Chondrocyte (in vitro differentiated cells): Measurements from ENCODE around the gene UBE2L6. TPM values are rescaled to one million over a fixed set of nuclear protein-coding genes. Genes with fewer than 3 reads are reported as not detected.

Experiments
- DNase-seq: peaks from one replicate; pipeline ENCODE4 v3.0.0; 2021; ENCODE audit warnings: mixed read lengths, low spot score
- H3K27ac Mint-ChIP-seq: one replicate; pipeline ENCODE4 v1.8.0; 2021; ENCODE audit warnings: mild to moderate bottlenecking, moderate library complexity, mixed read lengths; ENCODE audit not compliant: unreplicated experiment
- H3K27me3 Mint-ChIP-seq: 2 replicates; pipeline ENCODE4 v1.8.0; 2021; ENCODE audit warnings: low read depth, mixed read lengths
- H3K36me3 Mint-ChIP-seq: 2 replicates; pipeline ENCODE4 v1.8.0; 2021; ENCODE audit warnings: low read depth, mixed read lengths
- H3K4me1 Mint-ChIP-seq: 2 replicates; pipeline ENCODE4 v1.8.0; 2021; ENCODE audit warnings: low read depth, mild to moderate bottlenecking, mixed read lengths
- H3K4me3 Mint-ChIP-seq: one replicate; pipeline ENCODE4 v1.8.0; 2021; ENCODE audit warnings: mild to moderate bottlenecking, moderate library complexity, mixed read lengths; ENCODE audit not compliant: unreplicated experiment
- H3K9me3 Mint-ChIP-seq: 2 replicates; pipeline ENCODE4 v1.8.0; 2021; ENCODE audit warnings: low read depth, mixed read lengths
- total RNA-seq: library from RNA; stranded (reverse); gene quantifications from 3 replicates; pipeline ENCODE4 v1.2.1, GENCODE V29; 2021
- TF ChIP-seq, protein P1 (sequence below): fragments of 200-600 bp; sonication (generic); IDR thresholded peaks from 2 replicates; pipeline ENCODE4 v1.5.0; 2021; ENCODE audit warnings: antibody characterized with exemption, mild to moderate bottlenecking, moderate library complexity

UBE2L6 gene
- total RNA-seq, 1 donor from 2014 or later: 8.8 TPM

DNA sequence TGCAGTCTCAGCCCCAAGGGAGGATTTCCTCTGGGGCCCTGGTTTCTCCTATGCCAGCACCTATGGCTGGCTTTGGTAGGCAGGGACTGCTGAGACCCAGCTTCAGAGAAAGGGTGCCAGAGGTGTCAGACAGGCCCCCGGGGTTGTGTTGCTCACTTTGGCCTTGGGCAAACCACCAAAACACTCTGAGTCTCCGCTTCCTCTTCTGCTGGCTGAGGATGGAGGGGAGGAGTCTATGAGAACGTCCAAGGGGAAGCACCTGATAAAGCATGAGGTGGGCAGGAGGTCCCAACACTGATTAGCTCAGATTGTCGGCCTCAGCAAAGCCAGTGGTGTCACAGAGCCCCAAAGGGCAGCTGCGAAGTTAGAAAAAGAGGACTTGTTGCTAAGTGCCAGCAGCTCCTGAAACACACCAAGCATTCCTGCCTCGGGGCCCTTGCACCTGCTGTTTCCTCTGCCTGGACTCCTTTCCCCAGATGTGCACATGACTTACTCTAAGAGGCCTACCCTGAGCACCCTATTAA is 19.6 kb downstream of the UBE2L6 start:
- DNase-seq: no peak
- no peak overlapping the region for H3K4me3 Mint-ChIP-seq
- no peaks in the 10 kb centered on the region for H3K9me3 Mint-ChIP-seq
- no peak overlapping the region for H3K27ac Mint-ChIP-seq
- H3K27me3 Mint-ChIP-seq: peaks cover 2% of the 10 kb centered on the region
- H3K36me3 Mint-ChIP-seq: no peaks in the 10 kb centered on the region
- H3K4me1 Mint-ChIP-seq: no peaks in the 10 kb centered on the region
- TF ChIP-seq, protein P1, sequence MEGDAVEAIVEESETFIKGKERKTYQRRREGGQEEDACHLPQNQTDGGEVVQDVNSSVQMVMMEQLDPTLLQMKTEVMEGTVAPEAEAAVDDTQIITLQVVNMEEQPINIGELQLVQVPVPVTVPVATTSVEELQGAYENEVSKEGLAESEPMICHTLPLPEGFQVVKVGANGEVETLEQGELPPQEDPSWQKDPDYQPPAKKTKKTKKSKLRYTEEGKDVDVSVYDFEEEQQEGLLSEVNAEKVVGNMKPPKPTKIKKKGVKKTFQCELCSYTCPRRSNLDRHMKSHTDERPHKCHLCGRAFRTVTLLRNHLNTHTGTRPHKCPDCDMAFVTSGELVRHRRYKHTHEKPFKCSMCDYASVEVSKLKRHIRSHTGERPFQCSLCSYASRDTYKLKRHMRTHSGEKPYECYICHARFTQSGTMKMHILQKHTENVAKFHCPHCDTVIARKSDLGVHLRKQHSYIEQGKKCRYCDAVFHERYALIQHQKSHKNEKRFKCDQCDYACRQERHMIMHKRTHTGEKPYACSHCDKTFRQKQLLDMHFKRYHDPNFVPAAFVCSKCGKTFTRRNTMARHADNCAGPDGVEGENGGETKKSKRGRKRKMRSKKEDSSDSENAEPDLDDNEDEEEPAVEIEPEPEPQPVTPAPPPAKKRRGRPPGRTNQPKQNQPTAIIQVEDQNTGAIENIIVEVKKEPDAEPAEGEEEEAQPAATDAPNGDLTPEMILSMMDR: no peak

GRCh38 chr11:57546869-57547475 is 20.5 kb downstream of the UBE2L6 start:
- DNase-seq: no peak
- H3K27ac Mint-ChIP-seq: no peak overlapping the region
- H3K4me1 Mint-ChIP-seq: no peaks in the 10 kb centered on the region
- TF ChIP-seq, protein P1: peak; percentile 16
- H3K9me3 Mint-ChIP-seq: no peaks in the 10 kb centered on the region
- H3K36me3 Mint-ChIP-seq: no peaks in the 10 kb centered on the region
- H3K27me3 Mint-ChIP-seq: peaks cover 10% of the 10 kb centered on the region
- H3K4me3 Mint-ChIP-seq: no peak overlapping the region

- DNase-seq: no peak
- no peak overlapping the region for H3K4me3 Mint-ChIP-seq
- peaks cover 10% of the 10 kb centered on the region for H3K27me3 Mint-ChIP-seq
- H3K27ac Mint-ChIP-seq: no peak overlapping the region
- H3K4me1 Mint-ChIP-seq: no peaks in the 10 kb centered on the region
- TF ChIP-seq, protein P1: no peak
- no peaks in the 10 kb centered on the region for H3K9me3 Mint-ChIP-seq
- no peaks in the 10 kb centered on the region for H3K36me3 Mint-ChIP-seq
Observed at GRCh38 chr11:57546451-57546850, 21.0 kb downstream of the UBE2L6 start.

- no peak for DNase-seq
- peaks cover 10% of the 10 kb centered on the region for H3K27me3 Mint-ChIP-seq
- no peak overlapping the region for H3K4me3 Mint-ChIP-seq
- TF ChIP-seq, protein P1: no peak
- H3K27ac Mint-ChIP-seq: no peak overlapping the region
- H3K36me3 Mint-ChIP-seq: no peaks in the 10 kb centered on the region
- H3K9me3 Mint-ChIP-seq: no peaks in the 10 kb centered on the region
- H3K4me1 Mint-ChIP-seq: no peaks in the 10 kb centered on the region
Observed at GRCh38 chr11:57545883-57546282, 21.6 kb downstream of the UBE2L6 start.

DNA sequence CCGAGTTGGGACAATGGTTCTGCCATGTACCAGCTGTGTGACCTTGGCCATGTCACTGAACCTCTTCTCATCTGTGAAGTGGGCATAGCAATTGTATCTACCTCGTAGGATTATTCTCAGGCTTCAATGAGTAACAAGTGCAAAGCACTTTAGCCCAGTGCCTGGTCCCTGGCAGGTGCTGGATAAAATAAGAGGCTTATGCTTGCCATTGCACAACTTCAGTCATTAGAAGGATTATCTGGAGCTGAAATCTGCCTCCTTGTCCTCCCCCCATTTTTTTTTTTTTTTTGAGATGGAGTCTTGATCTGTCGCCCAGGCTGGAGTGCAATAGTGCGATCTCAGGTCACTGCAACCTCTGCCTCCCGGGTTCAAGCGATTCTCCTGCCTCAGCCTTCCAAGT is 22.9 kb downstream of the UBE2L6 start:
- Mint-ChIP-seq H3K4me3 (no peak overlapping the region), H3K36me3 (no peaks in the 10 kb centered on the region), H3K27me3 (peaks cover 14% of the 10 kb centered on the region), H3K27ac (no peak overlapping the region), H3K9me3 (no peaks in the 10 kb centered on the region), H3K4me1 (no peaks in the 10 kb centered on the region)
- DNase-seq: no peak
- TF ChIP-seq, protein P1: no peak
